Sigmoid colon (tissue), 7 donors: ENCODE data around the gene AP5S1. TPM values are rescaled to one million over a fixed set of nuclear protein-coding genes. Genes with fewer than 3 reads are reported as not detected.
"Not testable (repeated sequence)": the region's sequence is repeated elsewhere in the genome, so short reads cannot be mapped to it uniquely, and the experiment has no call there.

Source experiments
- DNase-seq: peaks from one replicate; pipeline ENCODE4 v3.0.0-alpha.2; 2019
- H3K27ac ChIP-seq, 4 donors: fragments of 200-600 bp; sonication (generic); one replicate each; pipeline ENCODE4 v1.5.1; 2016 to 2019; ENCODE audit warnings: mild to moderate bottlenecking in 1 of 4
- H3K27me3 ChIP-seq, 3 donors: fragments of 200-600 bp; sonication (generic); one replicate each; pipeline ENCODE4 v1.5.1; 2019; ENCODE audit warnings: mild to moderate bottlenecking in 1 of 3
- H3K36me3 ChIP-seq, 4 donors: fragments of 200-600 bp; sonication (generic); one replicate each; pipeline ENCODE4 v1.5.1; 2016 to 2019
- H3K4me1 ChIP-seq, 4 donors: fragments of 200-600 bp; sonication (generic); one replicate each; pipeline ENCODE4 v1.5.1; 2017 to 2019
- H3K4me3 ChIP-seq, 4 donors: fragments of 200-600 bp; sonication (generic); one replicate each; pipeline ENCODE4 v1.5.1; 2017 to 2019; ENCODE audit warnings: mild to moderate bottlenecking in 2 of 4, moderate library complexity in 1 of 4
- H3K9me3 ChIP-seq, 4 donors: fragments of 200-600 bp in 3 of 4; sonication (generic) in 3 of 4; one replicate each; pipeline versions ENCODE4 v1.5.1 to v1.6.1; 2013 to 2019
- EP300 ChIP-seq, 4 donors: sonication (generic); formaldehyde crosslinking; IDR thresholded peaks; one replicate each; pipeline ENCODE4 v1.6.1; 2017; ENCODE audit warnings: antibody characterized with exemption in 4 of 4
- POLR2A ChIP-seq, 2 donors: fragments of 450-650 bp; IDR thresholded peaks; one replicate each; pipeline ENCODE4 v1.6.1; 2016; ENCODE audit warnings: antibody characterized with exemption in 2 of 2, mild to moderate bottlenecking in 2 of 2, moderate library complexity in 2 of 2
- POLR2AphosphoS5 ChIP-seq, 4 donors: sonication (generic); formaldehyde crosslinking; IDR thresholded peaks; one replicate each; pipeline ENCODE4 v1.6.1; 2017; ENCODE audit warnings: antibody characterized with exemption in 4 of 4
- WGBS, 2 donors: extraction: QIAGEN DNeasy Blood & Tissue Kit; methylation state at CpG; one replicate each; pipeline ENCODE4 v1.1.7; 2013; 5-methylcytosine and 5-hydroxymethylcytosine counted together
- intact Hi-C: fragments of 100-400 bp; cut with DNase I; formaldehyde crosslinking; loops from one replicate; pipeline ENCODE4 v1.15.1; 2023
- polyA plus RNA-seq, 3 donors: library from polyadenylated mRNA; stranded (reverse); fragments of 200-250 nt; gene quantifications; one replicate each; pipeline ENCODE4 v1.2.3, GENCODE V29; 2013
- total RNA-seq, 4 donors: library from RNA; depleted of rRNA; stranded (reverse); fragments of >200 nt; gene quantifications; one replicate each; pipeline ENCODE4 v1.1.0, GENCODE V29; 2016
- TF ChIP-seq, protein P1 (sequence below), 4 experiments: fragments of 450-650 bp in 3 of 4; fragments of 200-600 bp in 1 of 4; IDR thresholded peaks; one replicate each; pipeline ENCODE4 v1.5.1; 2016 to 2019; ENCODE audit warnings: antibody characterized with exemption in 4 of 4, mild to moderate bottlenecking in 3 of 4, moderate library complexity in 2 of 4
- donor health status: healthy with polysubstance abuse.
- donor health status: Bipolar disorder and iron deficiency.
- donor health status: healthy.

Gene AP5S1
- total and polyA plus RNA-seq, 7 donors, result 5.4 to 14.5 (median 10.8) TPM

DNA sequence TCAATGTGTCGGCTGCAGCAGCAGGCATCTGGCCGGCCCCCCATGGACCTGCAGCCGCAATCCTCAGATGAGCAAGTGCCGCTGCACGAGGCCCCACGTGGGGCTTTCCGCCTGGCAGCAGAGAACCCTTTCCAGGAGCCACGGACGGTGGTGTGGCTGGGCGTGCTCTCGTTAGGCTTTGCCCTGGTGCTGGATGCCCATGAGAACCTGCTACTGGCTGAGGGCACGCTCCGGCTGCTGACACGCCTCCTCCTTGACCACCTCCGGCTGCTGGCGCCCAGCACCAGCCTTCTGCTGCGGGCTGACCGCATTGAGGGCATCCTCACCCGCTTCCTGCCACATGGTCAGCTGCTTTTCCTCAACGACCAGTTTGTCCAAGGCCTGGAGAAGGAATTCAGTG is 3.5 kb downstream of the AP5S1 start:
- H3K4me1 ChIP-seq, result peaks cover 0 to 20% (median 16%) of the 10 kb centered on the region in 4 donors
- H3K36me3 ChIP-seq, result peaks cover 8 to 68% (median 22%) of the 10 kb centered on the region in 4 donors
- no peaks in the 10 kb centered on the region for H3K27me3 ChIP-seq
- DNase-seq, result no peak
- no peak overlapping the region for H3K4me3 ChIP-seq
- TF ChIP-seq EP300 (IDR thresholded peaks at IDR 0.05) (no peak), POLR2A (IDR thresholded peaks at IDR 0.05) (no peak), POLR2AphosphoS5 (IDR thresholded peaks at IDR 0.05) (no peak)
- TF ChIP-seq, protein P1, sequence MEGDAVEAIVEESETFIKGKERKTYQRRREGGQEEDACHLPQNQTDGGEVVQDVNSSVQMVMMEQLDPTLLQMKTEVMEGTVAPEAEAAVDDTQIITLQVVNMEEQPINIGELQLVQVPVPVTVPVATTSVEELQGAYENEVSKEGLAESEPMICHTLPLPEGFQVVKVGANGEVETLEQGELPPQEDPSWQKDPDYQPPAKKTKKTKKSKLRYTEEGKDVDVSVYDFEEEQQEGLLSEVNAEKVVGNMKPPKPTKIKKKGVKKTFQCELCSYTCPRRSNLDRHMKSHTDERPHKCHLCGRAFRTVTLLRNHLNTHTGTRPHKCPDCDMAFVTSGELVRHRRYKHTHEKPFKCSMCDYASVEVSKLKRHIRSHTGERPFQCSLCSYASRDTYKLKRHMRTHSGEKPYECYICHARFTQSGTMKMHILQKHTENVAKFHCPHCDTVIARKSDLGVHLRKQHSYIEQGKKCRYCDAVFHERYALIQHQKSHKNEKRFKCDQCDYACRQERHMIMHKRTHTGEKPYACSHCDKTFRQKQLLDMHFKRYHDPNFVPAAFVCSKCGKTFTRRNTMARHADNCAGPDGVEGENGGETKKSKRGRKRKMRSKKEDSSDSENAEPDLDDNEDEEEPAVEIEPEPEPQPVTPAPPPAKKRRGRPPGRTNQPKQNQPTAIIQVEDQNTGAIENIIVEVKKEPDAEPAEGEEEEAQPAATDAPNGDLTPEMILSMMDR (IDR thresholded peaks at IDR 0.05), result no peak
- 93% methylated on average over 20 of the region's 20 CpGs for WGBS, 2 donors
- H3K9me3 ChIP-seq, result no peaks in the 10 kb centered on the region
- intact Hi-C loops, result no loop called here
- H3K27ac ChIP-seq, result no peak overlapping the region

DNA sequence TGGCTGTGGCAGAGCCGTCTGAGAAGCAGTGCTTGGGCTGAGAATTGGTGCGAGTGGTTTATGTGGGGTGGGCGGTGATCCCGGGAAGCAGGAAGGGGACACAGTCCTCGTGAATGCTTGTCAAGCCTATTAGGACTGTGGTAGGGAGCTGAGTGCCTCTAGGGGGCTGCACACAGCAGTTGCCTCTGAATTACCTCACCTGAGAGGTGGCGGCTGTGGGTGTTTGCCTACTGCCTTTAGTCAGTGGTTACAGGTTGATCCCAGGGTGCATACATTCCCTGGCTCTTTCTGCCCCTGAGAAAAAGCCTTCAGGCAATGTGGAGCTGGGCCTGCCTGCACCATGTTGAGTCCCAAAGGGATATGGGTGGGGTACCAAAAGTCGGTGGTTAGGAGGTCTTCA is 5.2 kb downstream of the AP5S1 start:
- Histone ChIP-seq H3K4me1 (peaks cover 0 to 9% (median 7%) of the 10 kb centered on the region in 4 donors), H3K9me3 (no peaks in the 10 kb centered on the region), H3K27ac (no peak overlapping the region), H3K36me3 (peaks cover 8 to 71% (median 22%) of the 10 kb centered on the region in 4 donors), H3K4me3 (no peak overlapping the region), H3K27me3 (no peaks in the 10 kb centered on the region)
- DNase-seq, result no peak
- 80 to 84% methylated on average over 7 of the region's 7 CpGs for WGBS, 2 donors
- no peak for TF ChIP-seq EP300 (IDR thresholded peaks at IDR 0.05)
- no peak for TF ChIP-seq POLR2AphosphoS5 (IDR thresholded peaks at IDR 0.05)
- TF ChIP-seq POLR2A (IDR thresholded peaks at IDR 0.05), result no peak
- TF ChIP-seq, protein P1 (IDR thresholded peaks at IDR 0.05), result no peak
- intact Hi-C loops, result no loop called here

DNA sequence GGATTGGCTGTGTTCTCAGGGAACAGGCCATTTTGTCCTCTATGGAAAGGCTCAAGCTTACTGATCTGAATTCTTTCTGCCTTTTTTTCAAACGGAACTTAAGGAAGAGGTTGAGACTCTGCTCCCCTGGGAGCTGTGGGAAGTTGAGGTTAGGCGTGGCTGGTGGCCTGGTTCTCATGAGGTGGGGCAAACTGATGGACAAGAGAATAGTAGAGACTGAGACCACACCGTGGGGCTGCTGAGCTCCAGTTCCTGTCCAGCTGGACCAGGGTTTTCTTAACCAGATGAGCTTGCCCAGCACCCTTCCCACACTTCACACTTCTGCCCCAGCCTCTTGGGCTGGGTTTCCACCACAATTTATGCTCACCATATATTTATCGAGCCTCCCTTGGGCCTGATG is 6.1 kb downstream of the AP5S1 start:
- intact Hi-C loops, result no loop called here
- DNase-seq, result no peak
- TF ChIP-seq EP300 (IDR thresholded peaks at IDR 0.05) (no peak), POLR2A (IDR thresholded peaks at IDR 0.05) (no peak), POLR2AphosphoS5 (IDR thresholded peaks at IDR 0.05) (no peak)
- TF ChIP-seq, protein P1 (IDR thresholded peaks at IDR 0.05), result no peak
- H3K27ac ChIP-seq, result no peak overlapping the region
- WGBS, 2 donors, result 75 to 85% methylated on average over 4 of the region's 4 CpGs
- no peaks in the 10 kb centered on the region for H3K9me3 ChIP-seq
- H3K4me3 ChIP-seq, result no peak overlapping the region
- H3K4me1 ChIP-seq, result peaks cover 0 to 3% (median 2%) of the 10 kb centered on the region in 4 donors
- peaks cover 8 to 71% (median 22%) of the 10 kb centered on the region in 4 donors for H3K36me3 ChIP-seq
- no peaks in the 10 kb centered on the region for H3K27me3 ChIP-seq

DNA sequence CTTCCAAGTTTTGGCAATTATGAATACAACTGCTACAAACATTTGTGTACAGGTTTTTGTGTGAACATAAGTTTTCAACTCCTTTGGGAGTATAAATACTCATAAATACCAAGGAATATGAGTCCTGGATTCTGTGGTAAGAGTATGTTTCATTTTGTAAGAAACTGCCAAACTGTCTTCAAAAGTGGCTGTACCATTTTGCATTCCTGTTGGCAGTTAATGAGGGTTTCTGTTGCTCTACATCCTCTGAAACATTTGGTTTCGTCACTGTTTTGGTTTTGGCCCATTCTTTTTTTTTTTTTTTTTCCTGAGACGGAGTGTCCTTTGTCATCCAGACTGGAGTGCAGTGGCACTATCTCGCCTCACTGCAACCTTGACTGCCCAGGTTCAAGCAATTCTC is 8.5 kb downstream of the AP5S1 start:
- H3K9me3 ChIP-seq, result no peaks in the 10 kb centered on the region
- no peaks in the 10 kb centered on the region for H3K4me1 ChIP-seq
- no peak for TF ChIP-seq POLR2AphosphoS5 (IDR thresholded peaks at IDR 0.05)
- TF ChIP-seq EP300 (IDR thresholded peaks at IDR 0.05), result no peak
- TF ChIP-seq, protein P1 (IDR thresholded peaks at IDR 0.05), result no peak
- TF ChIP-seq POLR2A (IDR thresholded peaks at IDR 0.05), result no peak
- H3K27me3 ChIP-seq, result no peaks in the 10 kb centered on the region
- peaks cover 0 to 52% (median 10%) of the 10 kb centered on the region in 4 donors for H3K36me3 ChIP-seq
- no peak for DNase-seq
- no peak overlapping the region for H3K27ac ChIP-seq
- intact Hi-C loops, result no loop called here
- H3K4me3 ChIP-seq, result no peak overlapping the region
- 96 to 97% methylated on average over 3 of the region's 3 CpGs for WGBS, 2 donors

DNA sequence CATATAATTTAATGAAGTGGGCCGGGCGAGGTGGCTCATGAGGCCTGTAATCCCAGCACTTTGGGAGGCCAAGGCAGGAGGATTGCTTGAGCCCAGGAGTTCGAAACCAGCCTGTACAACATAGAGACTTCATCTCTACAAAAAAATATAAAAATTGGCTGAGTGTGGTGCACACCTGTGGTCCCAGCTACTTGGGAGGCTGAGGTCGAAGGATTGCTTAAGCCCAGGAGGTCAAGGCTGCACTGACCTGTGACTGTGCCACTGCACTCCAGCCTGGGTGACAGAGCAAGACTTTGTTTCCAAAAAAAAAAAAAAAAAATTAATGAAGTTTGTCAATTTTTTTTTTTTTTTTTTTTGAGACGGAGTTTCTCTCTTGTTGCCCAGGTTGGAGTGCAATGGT is 9.5 kb downstream of the AP5S1 start:
- 95% methylated on average over 5 of the region's 5 CpGs for WGBS, 2 donors
- H3K9me3 ChIP-seq, DNase-seq, H3K27ac ChIP-seq, H3K27me3 ChIP-seq, intact Hi-C loops, H3K4me1 ChIP-seq, H3K4me3 ChIP-seq: not testable (repeated sequence)
- peaks cover 0 to 41% (median 4%) of the 10 kb centered on the region in 4 donors for H3K36me3 ChIP-seq
